ENCODE data around the gene HARS2.
"Not testable (repeated sequence)": the region's sequence is repeated elsewhere in the genome, so short reads cannot be mapped to it uniquely, and the experiment has no call there.

The HARS2 gene, protein sequence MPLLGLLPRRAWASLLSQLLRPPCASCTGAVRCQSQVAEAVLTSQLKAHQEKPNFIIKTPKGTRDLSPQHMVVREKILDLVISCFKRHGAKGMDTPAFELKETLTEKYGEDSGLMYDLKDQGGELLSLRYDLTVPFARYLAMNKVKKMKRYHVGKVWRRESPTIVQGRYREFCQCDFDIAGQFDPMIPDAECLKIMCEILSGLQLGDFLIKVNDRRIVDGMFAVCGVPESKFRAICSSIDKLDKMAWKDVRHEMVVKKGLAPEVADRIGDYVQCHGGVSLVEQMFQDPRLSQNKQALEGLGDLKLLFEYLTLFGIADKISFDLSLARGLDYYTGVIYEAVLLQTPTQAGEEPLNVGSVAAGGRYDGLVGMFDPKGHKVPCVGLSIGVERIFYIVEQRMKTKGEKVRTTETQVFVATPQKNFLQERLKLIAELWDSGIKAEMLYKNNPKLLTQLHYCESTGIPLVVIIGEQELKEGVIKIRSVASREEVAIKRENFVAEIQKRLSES

DNA sequence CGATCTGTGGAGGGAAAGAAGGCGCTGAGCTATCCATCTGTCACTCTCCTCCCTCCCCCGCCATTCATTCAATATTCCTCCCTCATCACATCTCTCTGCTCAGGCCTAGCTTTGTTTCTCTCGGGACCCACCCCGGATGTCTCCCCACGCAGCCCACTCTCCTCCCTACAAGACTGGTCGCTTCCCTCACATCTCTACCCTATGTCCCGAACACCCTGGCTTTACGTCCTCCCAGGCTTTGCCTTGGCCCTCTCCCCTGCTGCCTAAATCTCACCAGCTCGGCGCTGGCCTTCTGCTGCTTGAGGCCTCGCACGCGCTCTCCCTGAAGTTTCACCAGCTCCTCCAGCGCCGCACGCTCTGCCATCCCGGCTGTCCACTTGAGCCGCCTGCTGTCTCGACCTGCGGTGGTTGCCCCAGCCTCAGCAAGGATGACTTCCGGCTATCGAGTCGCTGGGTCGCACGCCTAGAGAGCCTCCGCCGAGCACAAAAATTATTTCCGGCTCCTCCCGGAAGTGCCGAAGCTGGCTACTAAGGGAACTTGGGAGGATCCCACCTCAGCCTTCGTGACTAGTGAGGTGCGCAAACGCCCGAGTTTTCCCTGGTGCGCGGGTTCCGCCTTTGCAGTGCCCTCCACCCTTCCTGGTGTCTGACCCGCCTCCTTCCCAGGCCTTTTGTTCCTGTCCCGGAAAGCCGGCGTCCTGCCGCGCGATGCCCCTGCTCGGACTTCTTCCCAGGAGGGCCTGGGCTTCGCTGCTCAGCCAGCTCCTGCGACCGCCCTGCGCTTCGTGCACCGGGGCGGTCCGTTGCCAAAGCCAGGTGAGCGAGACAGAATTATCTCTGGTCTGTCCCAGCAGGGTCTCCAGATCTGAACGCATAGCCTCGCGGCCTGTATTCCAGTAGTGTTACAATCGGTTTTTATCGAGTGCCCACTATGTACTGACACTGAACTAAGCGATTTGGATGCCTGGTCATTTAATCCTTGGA, at the start of gene HARS2, which contains the start of gene HARS1:
Gene HARS2 (plus strand): TSS at position 515 of the 984 bp plus-strand sequence. CDS start 194 bp downstream, at position 709.
Gene HARS1 (minus strand): TSS at position 430 of the 984 bp plus-strand sequence. CDS start 66 bp downstream, at position 364.
- peak; percentile 69 for DNase-seq

DNA sequence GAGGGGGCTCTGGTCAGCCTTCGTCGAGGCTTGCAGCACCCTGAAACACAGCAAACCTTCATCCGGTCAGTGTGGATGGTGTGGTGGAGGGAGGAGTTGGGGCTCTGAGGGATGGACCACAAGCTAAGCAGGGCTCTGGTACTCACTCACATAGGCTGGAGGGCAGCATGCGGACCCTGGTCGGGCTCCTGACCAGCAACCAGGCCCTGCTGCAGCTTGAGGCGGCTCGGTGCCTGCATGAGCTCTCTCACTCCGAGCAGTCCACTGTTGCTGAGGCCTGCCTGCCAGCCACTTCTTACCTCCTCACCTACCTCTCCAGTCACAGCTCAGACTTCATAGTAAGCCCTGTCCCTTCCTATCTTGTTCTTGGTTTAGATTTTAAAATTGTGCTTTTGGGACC, 49.5 kb upstream of the HARS2 start:
- DNase-seq = no peak

DNA sequence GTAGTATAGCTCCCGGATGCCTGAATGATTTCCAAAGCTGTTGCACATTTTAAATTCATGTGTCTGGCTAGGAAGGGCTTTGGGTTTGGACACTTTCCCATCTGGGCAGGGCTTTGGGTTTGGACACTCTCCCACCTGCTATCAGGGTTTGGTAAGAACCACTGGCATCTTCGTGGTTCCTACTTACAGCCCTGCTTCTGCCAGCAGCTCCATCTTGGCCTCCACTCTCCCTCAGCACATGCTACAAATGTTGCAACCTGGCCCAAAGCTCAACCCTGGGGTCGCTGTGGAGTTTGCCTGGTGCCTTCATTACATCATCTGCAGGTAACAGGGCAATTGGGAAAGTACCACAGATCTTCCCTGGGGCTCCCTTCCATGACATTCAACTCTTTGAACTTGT, 48.5 kb upstream of the HARS2 start:
- no peak for DNase-seq

DNA sequence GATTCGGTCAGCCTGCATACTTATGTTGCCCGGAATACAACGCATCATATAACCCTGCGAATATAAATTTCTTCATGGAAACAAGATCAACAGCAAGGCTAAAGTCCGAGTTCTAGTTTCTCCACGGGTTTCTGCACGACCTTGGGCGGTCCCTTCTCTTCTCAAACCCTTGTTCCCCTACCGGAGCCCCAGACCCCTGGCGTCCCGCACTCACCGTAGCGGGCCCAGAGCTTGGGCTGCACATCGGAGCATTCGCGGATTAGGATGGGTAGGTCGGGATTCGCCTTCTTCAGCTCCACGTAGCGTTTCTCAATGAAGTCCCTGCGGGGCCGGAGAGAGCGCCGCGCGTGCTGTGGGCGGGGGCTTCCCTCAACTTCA, 44.2 kb upstream of the HARS2 start:
- no peak for DNase-seq

DNA sequence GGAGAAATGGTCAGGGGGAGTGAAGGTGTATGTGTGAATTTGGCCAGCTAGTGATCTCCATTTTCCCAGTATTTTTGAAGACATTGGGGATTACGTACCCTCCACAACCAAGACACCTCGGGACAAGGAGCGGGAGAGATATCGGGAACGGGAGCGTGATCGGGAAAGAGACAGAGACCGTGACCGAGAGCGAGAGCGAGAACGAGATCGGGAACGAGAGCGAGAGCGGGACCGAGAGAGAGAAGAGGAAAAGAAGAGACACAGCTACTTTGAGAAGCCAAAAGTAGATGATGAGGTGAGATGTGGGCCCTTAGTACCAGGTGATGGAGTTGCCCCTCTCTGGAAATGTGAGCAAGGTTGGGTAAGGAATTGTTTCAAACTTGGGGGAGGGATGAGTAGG, 32.4 kb upstream of the HARS2 start:
- DNase-seq = no peak

DNA sequence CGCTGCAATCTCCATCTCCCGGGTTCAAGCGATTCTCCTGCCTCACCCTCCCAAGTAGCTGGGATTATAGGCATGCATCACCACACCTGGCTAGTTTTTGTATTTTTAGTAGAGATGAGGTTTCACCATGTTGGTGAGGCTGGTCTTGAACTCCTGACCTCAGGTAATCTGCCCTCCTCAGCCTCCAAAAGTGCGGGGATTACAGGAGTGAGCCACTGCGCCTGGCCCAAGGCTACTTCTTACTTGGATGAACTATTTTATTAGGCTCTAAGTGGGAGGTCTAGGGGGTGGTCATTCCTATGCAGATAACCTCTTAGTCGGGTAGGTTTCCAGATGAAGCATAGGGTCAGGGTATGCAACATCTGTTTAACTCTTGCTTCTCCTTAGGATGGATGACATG, 30.9 kb upstream of the HARS2 start:
- DNase-seq = not testable (repeated sequence)

DNA sequence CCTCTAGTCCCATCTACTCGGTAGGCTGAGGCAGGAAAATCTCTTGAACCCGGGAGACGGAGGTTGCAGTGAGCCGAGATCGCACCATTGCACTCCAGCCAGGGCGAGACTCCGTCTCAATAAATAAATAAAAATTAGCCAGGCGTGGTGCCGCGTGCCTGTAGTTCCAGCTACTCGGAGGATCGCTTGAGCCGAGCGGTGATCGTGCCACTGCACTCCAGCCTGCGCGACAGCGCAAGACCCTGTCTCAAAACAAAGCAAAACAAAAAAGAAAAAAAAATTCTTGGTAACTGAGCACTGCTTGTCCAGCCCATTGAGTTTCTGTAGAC, 27.3 kb upstream of the HARS2 start:
- no peak for DNase-seq

DNA sequence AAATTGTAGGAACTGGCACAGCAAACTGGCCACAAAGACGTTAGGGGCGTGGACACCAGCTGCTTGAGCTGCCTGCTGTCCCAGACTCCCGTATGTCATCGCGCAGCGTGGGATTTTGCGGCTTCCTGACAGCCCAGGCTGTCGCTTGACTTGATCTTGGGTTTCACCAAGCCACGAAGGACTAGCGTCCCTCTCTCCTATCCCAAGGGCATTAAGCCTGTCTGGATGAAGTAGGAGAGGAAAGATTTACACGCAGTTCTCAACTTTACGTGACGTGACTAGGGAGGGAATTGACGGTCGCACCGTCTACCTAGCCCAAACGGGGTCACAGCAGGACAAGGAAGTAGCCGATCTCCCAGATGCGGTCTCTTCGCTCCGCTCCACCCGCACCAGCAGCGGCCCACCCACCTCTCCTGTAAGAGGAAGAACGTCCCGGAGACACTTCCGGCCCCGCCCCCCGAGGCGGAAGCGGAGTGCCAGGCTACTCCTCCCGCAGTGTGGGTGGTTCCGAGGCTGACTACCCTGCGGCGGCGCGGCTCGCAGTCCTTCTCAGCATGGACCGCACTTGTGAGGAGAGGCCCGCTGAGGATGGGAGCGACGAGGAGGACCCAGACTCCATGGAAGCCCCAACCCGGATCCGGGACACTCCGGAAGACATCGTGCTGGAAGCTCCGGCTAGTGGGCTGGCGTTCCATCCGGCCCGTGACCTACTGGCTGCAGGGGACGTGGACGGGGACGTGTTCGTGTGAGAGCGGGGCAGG, 26.7 kb upstream of the HARS2 start, which contains the start of gene WDR55:
Gene WDR55 (plus strand): TSS at position 546 of the 761 bp plus-strand sequence. CDS start 9 bp downstream, at position 555.
- peak; percentile 94 for DNase-seq

DNA sequence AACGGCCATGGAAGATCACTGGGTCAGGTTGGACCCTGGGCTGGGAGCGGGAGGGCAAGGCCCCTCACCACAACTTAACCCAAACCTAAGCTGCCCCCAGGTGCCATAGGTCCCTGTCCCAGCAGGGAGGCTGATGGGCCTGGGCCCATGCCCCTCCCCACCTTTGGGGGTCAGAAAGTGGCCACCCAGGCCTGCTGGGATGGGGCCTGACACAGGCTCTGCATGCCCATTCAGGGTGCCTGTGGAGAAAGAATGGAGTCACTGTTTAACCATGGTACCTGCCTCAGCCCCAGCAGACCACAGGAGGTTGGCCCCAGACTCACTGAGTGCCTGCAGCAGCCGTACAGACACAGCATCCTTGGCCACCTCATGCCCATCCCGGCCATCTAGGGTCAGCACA, 20.2 kb upstream of the HARS2 start:
- not testable (repeated sequence) for DNase-seq

DNA sequence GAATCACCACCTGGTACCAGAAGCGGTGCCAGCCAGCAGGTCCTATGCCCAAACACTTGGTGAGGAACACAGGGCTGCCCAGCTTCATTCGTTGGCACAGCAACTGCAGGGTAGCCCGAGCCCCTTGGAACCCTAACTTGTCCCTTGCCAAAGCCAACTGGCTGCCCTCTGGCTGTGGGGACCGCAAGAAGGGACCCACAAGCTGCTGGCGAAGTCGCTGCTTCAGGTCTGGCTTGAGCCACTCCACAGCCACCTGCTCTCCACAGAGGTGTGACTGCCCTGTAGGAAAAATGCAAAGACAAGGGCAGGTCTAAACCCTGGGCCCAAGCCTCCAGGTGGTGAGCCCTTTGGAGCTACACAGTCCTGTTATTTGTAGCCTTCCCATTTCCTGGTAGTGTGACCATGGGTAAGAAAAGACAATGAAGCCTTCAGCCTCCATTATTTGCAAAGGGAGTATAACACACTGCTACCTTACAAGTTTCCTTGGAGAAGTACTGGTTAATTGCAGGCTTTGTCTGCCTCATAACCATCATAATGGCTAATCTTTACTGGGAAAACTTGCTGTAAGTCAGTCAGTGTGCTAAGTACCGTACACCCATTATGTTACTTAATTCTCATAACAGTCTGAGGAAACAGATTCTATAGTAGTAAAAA, 19.7 kb upstream of the HARS2 start:
- DNase-seq = no peak

DNA sequence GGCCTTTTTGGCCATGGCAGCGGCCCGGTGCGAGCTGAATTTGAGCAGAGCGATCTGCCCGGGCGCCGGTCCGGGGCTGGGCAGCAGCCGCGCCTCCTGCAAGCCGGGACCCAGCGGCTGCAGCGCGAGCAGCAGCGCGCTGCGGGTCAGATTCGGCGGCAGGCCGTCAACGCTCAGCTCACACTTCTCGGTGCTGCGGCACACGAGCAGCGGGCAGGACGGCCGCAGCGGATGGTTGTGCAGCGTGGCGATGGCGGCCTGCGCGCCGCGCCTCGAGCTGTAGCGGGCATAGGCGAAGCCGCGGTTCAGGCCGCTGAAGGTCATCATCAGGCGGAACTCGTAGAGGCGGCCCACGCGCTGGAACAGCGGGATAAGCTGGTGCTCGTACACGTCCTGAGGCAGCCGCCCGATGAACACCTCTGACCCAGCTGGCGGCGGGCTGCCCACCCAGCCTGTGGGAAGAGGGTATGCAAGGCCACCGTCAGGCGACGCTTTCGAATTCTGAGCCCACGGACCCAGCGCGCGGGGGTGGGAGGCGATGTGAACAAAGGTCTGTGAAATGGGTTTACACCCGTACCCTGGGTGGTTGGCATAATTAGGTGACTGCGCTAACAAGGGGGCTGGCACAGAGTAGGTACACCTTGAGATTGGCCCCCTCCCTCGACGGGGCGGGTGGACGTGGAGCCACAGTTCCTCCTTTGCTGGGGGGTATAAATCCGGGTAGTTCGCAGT, 18.6 kb upstream of the HARS2 start:
- DNase-seq = no peak

DNA sequence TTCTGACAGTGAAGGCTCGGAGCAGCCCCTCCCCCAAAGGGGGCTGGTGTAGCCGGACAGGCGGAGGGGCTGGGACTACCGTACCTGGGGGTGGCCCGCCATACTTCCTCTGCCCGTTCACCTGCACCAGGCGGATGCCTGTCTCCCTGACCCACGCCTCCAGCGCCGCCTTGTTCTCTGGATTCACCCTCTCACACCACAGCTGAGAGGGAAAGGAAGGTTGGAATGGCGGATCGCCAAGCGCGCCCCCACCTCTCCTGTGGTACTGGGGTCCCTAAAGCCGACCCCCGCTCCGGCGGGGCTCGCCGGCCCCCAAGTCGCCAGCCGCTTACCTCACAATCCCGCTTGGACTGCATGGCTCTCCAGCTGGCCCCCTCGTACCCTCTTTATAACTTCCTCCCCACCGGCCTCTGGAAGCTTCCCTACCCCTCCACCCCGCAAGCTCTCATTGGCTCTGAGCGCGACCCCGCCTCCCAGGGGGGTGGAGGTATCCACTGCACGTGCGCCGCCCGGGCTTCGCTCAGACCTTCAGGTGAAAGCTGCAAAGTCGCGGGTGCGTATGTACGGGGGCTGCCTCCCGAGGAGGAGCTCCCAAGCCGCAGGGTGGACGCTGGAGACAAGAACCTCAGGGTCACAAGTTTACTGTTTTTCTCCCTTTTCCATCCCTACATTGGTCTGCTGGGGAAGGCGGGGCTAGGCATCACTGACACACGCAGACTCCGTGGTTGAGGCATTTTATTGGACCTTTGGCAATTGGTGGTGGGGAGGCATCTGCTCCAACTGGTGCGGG, 17.9 kb upstream of the HARS2 start, which contains the start of gene DND1:
Gene DND1 (minus strand): TSS at position 390 of the 790 bp plus-strand sequence. CDS start 34 bp downstream, at position 356.
- no peak for DNase-seq

DNA sequence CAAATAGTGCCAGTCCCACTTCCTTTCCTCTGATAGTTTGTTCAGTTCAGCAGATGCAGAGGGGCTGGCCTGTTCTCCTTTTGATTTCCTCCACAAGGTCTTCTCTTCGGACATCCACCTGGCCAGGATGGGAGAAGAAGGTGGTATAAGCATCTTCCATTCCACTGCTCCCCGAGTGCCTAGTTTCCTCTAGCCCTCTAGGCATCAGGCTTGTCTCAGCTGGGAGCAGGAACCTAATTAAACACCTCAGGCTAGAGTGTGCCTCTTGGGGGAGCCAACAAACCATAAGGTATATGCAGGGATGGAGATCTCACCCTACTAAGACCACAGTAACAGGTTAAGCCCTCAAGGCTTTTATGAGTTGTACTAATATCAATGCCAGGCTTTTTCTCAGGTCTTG, 17.0 kb upstream of the HARS2 start:
- DNase-seq = no peak

DNA sequence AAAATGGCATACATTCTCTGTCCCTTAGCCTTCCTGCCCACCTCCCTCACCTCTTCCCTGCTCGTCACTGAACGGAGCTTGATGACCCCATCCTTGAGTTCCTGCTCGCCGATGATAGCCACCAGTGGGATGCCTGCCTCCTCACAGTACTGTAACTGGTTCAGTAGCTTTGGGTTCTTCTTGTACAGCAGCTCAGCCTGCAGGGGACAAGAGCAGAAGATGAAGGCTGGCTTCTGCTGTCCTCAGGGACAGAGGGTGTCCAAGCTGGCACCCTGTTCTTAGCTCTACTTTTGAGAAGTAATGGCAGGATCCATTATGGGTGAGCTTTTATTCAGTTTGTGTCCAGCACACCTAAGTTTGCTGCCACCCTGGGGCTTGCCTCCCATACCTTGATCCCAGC, 16.6 kb upstream of the HARS2 start:
- DNase-seq = no peak

DNA sequence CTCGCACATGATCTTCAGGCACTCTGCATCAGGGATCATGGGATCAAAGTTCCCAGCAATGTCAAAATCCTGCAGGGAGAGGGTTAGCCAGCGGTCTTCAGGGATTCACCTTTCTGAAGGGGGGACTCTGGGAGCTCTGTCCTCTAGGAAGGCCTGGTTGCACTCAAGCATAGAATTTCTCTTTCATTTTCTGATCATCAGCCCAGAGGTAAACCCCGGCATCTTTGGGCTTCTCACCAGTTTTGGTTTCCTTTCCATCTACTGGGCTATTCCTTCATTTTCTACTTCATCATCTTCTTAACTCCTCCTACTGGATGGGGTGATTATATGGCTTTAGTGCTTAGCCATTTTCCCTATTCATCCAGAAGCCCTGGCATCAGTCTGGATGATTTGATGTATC, 13.3 kb upstream of the HARS2 start:
- no peak for DNase-seq

DNA sequence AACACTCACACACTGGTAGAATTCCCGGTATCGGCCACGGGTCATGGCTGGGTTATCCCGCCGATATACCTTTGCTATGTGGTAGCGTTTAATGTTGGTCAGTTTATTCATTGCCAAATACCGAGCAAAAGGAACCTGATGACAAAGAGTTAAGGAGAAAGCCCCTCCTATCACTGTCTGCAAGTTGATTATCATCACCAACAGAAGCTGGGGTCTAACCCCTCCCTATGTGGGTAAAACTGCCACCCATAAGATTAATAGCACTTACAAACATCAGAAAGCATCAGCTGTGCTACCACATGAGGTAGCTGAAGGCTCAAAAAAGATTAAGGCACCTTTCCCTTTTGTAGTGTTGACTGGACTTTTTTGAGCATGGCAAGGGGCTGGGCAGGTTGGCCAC, 12.3 kb upstream of the HARS2 start:
- no peak for DNase-seq

DNA sequence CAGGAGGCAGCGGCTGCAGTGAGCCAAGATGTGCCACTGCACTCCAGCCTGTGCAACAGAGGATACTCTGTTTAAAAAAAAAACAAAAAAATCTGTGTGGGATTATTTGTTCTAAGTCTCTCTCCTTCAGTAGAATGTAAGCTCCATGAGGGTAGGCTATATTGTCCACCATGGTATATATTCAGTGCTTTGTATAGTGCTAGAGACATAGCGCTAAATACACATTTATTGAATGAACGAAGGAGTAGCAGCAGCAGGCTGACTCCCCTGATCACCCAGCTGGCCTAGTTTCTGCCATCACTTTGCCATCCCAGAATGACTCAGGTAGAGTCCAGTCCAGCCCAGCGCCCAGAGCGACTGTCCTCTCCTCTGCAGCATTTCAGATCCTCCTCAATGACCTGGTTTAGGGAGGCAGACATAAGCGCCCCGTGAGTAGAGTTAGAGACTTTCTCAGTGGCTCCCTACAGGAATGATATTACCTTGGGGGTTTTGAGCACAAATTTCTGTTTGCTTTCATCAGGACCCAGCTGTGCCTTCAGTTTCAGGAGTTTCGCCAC, 801 bp upstream of the HARS2 start:
- no peak for DNase-seq

DNA sequence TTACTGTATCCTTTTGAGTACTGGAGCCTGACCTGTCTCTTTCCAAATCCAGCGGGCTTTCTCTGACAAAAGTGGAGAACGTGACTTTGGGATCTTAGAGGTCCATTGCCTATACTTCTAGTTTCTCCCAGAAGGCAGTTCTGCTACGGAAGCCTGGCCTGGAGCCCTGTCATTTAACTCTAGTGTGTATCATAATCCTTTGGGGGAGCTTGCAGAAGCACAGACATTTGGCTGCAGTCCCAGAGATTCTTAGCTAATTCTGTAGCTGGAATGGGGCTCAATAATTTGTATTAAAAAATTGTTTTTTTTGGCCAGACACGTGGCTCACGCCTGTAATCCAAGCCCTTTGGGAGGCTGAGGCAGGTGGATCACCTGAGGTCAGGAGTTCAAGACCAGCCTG, 3.0 kb downstream of the HARS2 start:
- DNase-seq = no peak

DNA sequence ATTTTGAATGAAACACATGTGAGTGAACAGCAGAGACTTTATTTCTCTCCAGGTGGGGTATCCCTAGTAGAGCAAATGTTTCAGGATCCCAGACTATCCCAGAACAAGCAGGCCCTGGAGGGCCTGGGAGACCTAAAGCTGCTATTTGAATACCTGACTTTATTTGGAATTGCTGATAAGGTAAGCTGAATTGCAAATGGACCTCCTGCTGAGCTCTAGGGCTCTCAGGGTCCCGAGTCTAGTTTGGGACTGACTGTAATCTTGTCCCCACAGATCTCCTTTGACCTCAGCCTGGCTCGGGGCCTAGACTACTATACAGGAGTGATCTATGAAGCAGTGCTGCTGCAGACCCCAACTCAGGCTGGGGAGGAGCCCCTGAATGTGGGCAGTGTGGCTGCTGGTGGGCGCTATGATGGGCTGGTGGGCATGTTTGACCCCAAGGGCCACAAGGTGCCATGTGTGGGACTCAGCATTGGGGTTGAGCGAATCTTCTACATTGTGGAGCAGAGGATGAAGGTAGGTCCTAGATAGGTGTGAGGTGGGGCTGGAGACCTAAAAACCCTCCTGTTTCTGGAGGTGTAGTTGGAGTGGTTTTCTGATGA, 5.7 kb downstream of the HARS2 start:
- no peak for DNase-seq

Measured in activated T-cell treated with anti-CD3 and anti-CD28 coated beads for 4 hours (primary cell).